Fibroblast of skin of right biceps (primary cell): ENCODE results near the gene PDZRN4.
A peak's percentile ranks its signal among the peaks of the same experiment; 100 is the strongest.
"Not testable (repeated sequence)": the region's sequence is repeated elsewhere in the genome, so short reads cannot be mapped to it uniquely, and the experiment has no call there.

Experiments used
- DNase-seq: peaks from one replicate; pipeline ENCODE4 v3.0.0-alpha.2; 2013

Gene PDZRN4

DNA sequence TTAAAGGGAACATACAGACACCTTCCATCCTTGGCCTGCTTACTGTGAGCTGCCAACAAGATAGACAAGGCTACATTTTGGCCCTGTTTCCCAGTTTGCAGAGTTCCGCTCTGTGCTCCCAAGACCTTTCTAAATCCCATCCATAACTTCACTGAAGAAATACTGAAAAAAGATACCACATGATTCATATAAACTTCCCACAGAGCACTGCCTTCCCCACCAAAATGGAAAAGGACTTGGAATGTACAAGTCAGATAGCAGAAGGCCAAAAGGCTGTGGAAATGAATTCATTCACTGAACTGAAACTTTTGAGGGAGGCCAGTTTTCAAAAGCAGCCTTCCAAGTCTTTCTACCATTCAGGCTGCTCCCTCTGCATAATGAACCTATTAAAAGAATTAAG lies 29.6 kb downstream of the PDZRN4 start:
- no peak for DNase-seq

DNA sequence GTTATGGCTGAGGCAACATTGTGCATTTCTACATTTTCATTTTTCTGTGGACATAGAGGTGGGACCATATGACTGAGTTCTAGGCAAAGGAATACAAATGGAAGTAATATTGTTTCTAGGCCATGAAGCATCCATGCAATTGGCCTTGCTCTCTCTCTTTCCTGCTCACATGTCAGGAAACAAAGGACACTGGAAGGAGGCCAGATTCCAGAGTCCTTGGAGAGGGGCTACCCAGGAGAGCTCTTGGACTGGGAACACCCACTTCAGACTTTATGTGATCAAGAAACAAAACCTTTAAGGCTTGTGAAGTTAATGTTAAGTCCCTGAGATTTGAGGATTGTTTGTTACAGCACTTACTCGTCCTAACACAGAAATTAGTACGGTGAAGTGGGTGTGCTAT lies 32.8 kb downstream of the PDZRN4 start:
- DNase-seq, result no peak

DNA sequence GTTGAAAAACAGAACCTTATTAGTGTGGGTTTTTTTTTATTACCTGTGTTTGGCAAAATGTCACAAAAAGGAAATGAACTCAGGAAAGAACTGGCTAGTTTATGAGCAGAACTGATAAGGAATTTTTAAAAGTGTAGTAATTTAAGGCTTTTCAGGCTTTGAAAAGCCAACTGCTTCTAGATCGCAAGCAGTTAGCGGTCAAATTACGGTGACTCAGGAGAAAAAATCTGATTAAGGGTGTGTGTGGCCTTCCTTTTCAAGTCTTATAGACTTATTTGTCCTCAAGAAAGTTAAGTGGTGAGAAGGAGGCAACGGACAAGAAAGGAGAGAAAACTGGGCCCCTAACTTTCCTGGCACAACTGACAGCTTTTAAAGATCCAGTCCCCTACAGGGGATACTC lies 33.4 kb downstream of the PDZRN4 start:
- DNase-seq, result no peak

DNA sequence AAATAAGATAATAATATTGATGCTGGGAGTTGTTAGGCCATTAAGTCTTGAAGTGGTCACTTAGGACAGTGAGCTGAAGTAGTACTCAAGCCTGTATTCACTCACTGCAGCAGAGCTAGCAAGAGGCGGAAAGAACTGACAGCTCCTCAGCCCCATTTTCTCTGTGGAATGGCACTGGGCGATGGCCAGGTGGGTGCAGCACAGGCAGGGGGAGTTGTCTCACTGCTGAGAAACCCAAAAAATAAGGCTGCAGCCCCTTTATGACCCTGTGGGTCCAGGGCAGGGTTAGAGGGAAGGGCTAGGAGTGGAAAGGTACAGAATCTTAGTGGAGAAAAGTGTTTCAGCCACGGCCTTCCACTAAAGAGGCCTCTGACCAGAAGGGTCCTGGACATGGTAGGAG lies 35.5 kb downstream of the PDZRN4 start:
- no peak for DNase-seq

DNA sequence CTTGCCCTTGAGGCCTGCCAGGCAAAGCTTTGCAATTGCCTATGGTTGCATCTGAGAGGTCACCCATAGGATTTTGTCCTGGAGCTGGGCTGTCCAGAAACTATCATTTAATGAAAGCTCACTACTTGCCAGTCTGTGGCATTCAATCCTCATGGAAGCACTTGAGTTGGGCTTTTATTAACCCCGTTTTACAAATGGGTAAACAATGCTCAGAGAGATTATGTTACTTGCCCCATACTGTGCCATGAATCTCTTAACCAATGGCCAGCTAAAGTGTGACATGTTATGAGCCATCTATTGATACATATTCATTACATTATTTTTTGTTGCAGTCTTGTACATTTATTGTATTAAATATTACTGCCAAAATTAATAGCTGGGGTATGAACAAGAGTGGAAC lies 35.9 kb downstream of the PDZRN4 start:
- DNase-seq, result no peak

DNA sequence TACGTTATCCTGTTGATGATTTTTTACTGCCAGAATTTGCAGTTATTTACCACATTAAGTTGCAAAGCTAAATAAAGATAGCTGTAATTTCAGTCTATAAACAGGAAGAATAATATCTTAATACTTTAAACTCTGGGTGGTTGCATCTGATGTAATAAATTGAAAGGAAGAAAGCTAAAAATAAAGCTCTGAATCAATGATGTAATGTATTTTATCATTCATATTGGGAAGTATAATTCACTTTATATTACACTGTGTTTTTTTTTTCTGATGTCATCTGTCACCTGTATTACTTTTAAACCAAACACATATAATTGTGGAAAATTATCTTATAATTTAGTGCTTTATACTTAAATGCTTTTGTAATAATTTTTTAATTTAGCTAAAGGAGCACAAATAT lies 37.1 kb downstream of the PDZRN4 start:
- DNase-seq, result no peak

DNA sequence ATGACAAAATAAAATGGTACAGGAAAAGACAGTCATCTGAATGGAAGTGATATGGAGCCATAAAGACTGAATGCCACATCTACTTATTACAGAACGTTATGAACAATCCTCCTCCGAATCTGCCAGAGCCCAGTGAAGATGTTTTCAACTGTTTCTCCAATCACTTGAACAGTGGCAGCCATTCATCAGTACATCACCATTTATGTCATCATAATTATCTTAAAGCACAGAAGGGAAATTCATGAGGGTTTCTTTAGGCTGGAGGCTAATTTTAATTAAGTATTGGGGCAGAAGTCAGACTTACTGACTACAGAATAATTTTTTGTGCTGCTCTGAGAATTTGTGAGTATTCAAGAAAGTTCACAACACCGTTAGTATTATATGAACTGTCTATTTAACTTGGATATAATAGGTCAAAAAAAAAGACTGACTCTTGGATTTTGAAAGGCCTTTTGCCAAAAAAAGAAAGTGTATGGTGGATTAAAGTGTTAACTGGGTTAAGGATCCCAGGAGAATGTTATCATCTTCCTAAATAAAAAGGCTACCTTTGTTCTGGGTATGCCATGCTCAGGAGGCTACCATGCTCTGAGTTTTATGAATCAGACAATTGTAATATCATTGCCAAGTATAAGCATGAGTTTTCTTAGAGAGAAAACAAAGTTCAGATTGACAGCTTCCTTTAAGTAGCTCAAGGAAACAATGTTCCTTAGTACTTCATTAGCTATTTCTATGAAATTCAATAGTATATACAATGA lies 40.1 kb downstream of the PDZRN4 start:
- DNase-seq, result no peak

DNA sequence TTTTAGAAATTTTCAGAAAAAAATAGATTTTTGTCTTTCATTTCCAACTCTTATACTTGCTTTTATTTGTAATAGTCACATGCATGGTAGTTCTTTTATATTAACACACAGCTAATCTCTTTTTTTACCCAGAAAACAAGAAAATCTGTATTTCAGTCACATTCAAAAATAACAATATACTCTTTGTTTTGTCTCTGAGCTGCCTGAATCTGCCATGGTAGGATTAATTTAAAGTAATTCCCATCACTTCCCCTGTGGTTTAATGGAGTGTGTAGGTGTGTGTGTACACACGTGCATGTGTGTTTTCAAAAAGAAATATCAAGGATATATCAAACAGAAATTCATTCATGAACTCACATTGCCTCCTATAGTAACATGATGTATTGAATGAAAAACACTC lies 42.6 kb downstream of the PDZRN4 start:
- DNase-seq, result no peak

DNA sequence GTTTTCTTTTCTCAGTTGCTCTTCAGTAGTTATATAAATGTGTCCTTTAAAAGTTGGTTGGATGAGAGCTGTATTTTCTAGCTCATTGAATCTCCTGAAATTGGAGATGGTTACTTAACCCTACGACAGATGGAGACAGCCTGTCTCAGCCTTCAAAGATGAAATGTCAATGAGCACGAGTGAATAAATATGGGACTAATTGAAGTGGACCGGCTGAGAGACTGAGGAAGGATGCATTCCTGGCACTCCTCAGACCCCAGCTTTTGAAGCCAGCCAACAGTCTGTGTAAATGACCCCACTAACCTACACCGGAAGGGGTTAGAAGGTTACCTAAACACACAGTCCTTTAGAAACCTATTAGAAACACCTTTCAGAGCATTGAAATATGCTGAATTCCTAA lies 46.6 kb downstream of the PDZRN4 start:
- no peak for DNase-seq

DNA sequence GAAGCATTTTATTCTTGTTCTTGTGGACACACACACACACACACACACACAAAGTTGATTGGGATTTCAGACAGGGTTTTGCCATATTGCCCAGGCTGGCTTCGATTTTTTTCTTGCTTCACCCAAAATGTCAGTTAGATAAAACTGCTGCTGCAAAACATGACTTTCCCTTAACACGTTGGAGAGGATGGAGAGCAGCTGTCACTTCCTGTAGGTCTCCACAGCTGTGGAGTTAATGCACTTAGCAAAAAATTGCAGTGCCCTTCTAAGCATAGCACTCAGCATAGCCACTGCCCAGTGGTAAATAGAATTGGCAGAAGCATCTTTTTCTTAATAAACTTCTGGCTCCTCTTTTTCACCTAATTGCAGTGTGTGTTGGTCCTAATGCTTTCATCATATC lies 54.5 kb downstream of the PDZRN4 start:
- DNase-seq, result no peak

DNA sequence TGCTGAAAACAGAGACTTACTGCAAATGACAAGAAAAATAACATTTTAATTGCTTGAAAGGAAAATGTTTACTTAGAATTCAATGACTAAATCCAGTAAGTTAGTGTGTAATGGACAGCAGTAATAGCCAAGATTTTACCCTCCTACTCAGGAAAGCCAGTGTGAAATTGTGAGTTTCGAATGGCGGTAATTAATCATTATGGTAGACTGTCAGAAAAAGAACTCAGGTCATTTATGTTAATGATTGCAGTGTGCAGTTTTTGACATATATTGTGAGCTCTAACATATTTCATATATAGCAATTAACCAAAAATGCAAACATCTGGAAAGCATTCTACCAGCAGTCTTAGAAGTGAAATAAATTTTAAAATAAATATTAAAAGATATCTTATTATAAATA lies 60.3 kb downstream of the PDZRN4 start:
- DNase-seq, result no peak

DNA sequence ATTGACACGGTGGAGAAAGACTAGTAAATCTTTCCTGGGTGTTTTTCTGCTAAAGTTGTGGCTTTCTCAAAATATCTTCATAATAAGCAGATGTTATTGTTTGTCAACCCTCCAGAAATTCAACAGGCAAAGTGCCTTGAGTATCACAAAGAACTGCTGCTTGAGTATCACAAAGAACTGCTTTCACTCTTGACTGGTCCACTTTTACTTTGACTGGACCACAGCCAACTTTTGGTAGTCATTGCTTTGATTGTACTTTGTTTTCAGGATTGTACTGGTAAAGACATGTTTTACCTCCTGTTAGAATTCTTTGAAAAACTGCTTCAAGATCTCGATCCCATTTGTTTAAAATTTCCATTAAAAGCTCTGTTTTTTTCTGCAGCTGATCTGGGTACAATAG lies 62.6 kb downstream of the PDZRN4 start:
- no peak for DNase-seq

DNA sequence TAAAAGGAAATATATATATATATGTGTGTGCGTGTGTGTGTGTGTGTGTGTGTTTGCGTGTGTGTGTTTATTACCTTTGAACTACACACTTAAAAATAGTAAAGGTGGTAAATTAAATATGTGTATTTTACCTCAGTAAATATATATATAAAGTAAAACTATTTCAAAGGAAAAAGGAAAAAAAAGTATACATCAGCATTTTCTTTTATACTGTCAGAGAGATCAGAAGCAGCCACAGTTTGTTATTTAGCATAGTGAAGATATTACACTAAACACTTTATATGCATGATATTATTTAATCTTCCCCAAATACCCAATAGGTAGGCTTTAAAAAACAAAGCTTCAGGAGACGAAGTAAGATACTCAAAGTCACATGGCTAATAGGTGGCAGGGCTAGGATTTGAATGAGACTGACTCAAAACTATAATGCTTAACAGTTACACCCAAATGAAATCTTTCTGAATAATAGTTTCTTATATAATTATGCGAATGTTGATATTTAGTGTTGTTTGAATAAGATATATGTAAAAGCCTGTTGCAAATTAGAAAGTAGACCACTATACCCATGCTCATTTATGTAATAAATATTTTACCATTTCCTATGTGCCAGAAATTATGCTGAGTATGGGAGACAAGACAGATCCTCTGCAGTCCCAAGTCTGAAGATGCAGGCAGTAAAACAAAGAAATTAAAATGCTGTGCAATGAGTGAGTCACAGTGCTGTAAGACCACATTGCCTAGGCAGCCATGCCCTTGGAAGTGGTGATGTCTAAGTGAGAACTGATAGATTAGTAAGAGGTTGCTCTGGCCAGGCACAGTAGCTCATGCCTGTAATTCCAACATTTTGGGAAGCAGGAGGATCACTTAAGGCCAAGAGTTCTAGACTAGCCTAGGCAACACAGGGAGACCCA lies 66.1 kb downstream of the PDZRN4 start:
- DNase-seq, result peak; percentile 5

DNA sequence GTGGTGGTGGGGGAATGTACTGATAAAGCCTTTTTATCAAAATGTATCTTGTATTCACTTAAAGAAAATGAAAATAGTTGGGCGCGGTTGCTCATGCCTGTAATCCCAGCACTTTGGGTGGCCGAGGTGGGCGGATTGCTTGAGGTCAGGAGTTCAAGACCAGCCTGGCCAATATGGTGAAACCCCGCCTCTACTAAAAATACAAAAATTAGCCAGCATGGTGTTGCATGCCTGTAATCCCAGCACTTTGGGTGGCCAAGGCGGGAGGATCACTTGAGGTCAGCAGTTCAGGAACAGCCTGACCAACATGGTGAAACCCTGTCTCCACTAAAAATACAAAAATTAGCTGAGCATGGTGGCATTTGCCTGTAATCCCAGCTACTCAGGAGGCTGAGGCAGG lies 75.1 kb downstream of the PDZRN4 start:
- not testable (repeated sequence) for DNase-seq

DNA sequence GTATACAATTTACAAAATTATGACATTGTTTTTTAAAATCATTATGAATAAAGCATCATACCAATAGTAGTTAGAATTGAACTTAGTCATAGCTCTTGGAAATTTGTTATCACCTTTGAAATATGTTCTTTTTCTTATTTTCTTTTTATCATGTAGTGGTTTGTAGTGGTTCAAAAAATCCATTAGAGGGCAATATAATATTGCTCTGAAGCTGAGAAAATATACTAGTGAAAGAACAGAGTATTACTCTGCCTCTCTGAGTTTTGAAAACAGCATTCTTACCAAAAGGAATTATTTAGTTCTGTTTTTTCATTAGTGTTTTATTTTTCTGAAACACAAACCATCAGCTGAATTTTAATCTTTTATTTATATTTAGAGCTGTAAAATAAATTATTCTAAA lies 76.2 kb downstream of the PDZRN4 start:
- DNase-seq, result no peak

DNA sequence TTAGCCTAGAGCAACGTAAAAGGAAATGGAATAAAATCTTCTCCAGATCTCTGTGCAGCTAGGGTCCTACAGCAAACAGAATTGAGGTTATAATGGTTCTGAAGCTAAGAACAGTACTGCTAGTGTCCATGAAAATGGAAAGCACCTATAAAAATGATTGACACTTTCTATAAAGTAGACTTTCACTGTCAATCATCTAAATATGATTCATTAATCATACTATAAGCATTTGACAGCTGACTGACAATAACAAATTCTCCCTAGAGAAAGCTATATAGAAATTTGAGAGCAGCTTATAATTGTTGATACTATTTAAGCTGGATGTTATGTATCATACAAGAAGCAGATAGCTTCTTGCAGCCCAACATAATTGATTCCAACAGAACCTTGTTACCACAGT lies 80.9 kb downstream of the PDZRN4 start:
- DNase-seq, result no peak

DNA sequence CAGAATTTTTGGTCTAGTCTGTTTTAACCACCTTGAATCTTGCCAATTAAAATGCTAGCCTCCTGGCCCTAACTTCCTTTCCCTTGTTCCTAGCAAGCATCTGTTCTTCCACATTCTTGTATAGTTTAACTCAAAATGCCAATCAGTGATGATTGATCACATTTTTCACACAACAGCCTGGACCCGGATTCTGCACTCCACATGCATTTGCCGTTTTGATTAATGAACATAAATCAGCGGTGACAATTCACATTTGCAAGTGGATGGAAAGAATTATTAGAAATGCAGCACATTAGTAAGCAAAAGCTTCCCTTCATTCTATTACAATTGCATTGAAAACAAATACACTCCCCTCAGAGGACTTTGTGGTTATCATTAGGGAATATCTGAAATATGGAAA lies 83.4 kb downstream of the PDZRN4 start:
- DNase-seq, result no peak

DNA sequence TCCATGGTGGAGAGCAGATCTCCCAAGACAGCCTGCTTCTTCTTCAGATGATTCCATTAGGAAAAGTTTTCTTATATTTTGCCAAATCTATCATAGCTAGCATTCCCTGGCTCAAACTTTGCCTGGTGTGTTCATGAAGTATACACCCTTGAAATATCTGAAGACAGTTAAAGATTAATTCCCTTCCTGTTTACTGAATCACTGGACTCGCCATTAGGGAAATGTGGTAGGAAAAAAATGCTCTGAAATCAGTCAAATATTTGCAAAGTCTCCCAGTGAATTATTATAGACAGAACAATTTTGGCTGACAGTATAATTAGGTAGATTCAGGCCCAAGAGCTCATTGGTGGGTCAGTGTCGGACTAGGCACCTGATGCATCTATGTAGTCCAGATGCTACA lies 86.5 kb downstream of the PDZRN4 start:
- DNase-seq, result peak; percentile 21

DNA sequence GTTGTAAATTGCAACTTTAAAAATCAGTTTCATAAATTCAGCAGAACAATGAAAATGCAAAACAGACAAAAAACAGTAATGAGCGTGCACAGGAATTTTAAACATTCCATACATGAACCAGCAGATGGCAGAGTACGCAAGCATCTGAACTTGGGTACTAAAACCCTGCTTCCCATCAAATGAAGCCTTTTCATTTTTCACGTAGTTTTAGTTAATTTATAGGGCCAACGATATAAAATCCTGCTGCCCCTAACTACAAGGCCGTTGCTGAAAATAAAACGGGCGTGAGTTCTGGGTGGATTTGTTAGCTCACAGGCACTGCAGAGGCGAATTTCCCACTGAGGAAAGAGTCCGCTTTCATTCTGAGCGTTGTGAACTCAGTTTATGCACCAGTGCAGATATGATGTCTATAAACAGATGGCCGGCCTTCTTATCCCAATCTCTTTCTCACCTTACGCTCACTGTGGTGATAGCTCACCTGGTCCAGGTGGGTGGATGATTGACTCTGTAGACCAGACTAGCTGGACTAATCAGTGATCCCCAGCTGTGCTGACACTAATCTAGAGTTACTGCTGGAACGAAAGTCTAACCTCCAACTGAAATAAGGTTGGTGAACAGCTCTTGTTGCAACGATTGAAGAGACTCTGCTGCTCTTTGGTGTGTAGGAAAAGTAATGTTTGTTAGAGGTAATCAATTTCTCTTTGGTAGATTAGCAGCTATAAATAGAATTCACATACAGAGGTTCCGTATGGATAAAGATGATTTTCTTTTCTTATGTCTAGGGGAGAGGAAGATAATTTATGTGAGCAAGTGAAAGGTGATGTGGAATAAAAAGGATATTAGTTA lies 89.2 kb downstream of the PDZRN4 start:
- DNase-seq, result peak; percentile 39

DNA sequence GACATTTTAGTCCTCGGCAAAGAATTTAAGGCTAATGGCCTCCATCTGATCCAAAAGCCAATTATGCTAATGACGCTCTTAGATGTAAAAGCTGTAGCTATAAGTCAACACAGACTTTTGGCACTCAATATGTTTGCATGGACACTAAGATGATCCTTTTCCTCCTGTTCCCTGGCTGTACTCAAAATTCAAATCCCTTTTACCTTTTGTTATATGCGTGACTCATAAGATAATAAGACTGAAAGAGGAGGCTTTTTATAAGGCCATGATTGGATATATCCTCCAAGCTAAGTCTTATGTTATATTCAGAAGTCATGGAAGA lies 89.8 kb downstream of the PDZRN4 start:
- no peak for DNase-seq

DNA sequence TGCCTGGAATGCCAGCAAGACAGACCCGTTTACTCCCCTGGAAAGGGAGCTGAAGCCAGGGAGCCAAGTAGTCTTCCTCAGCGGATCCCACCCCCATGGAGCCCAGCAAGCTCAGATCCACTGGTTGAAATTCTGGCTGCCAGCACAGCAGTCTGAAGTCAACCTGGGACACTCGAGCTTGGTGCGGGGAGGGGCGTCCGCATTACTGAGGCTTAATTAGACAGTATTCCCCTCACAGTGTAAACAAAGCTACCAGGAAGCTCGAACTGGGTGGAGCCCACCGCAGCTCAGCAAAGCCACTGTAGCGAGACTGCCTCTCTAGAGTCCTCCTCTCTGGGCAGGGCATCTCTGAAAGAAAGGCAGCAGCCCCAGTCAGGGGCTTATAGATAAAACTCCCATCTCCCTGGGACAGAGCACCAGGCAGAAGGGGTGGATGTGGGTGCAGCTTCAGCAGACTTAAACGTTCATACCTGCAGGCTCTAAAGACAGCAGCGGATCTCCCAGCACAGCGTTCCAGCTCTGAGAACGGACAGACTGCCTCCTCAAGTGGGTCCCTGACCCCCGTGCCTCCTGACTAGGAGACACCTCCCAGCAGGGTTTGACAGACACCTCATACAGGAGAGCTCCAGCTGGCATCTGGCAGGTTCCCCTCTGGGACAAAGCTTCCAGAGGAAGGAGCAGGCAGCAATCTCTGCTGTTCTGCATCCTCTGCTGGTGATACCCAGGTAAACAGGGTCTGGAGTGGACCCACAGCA lies 92.4 kb downstream of the PDZRN4 start:
- not testable (repeated sequence) for DNase-seq

DNA sequence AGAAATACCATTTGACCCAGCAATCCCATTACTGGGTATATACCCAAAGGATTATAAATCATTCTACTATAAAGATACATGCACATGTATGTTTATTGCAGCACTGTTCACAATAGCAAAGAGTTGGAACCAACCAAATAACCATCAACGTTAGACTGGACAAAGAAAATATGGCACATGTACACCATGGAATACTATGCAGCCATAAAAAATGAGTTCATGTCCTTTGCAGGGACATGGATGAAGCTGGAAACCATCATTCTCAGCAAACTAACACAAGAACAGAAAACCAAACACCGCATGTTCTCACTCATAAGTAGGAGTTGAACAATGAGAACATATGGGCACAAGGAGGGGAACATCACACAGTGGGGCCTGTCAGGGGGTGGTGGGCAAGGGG lies 97.3 kb downstream of the PDZRN4 start:
- DNase-seq, result not testable (repeated sequence)

DNA sequence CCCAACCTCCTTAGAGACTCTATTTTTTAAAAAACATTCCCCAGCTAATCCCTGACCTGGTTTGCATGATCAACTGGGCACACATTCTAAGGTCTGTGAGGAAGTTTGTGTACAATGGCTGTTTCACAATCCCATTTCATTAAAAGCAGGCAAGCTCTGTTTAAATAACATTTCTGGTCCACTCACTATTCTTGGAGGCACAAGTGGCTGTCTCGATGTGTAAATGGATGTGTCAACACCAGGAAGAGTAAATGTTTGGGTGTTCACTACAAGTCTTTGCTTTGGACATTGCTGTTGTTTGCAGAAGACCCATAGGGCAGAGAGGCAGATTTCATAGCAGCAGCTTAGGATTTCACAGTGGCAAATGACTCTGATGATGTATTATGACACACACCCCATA lies 98.3 kb downstream of the PDZRN4 start:
- no peak for DNase-seq
